Retinal pigment epithelial cell (primary cell): ENCODE results near the gene LZTS3.

ENCODE experiments used
- DNase-seq: peaks from one replicate; pipeline ENCODE4 v3.0.0-alpha.2; 2010; ENCODE audit warnings: low read depth
- H3K4me3 ChIP-seq: 2 replicates; pipeline ENCODE4 v1.5.1; 2011; ENCODE audit warnings: mild to moderate bottlenecking, low read length, control low read depth, moderate library complexity
- TF ChIP-seq, protein P1 (sequence below): conservative IDR thresholded peaks from 2 replicates; pipeline ENCODE4 v1.5.1; 2011; ENCODE audit warnings: low read depth, low read length, control low read depth, inconsistent platforms

The LZTS3 gene

DNA sequence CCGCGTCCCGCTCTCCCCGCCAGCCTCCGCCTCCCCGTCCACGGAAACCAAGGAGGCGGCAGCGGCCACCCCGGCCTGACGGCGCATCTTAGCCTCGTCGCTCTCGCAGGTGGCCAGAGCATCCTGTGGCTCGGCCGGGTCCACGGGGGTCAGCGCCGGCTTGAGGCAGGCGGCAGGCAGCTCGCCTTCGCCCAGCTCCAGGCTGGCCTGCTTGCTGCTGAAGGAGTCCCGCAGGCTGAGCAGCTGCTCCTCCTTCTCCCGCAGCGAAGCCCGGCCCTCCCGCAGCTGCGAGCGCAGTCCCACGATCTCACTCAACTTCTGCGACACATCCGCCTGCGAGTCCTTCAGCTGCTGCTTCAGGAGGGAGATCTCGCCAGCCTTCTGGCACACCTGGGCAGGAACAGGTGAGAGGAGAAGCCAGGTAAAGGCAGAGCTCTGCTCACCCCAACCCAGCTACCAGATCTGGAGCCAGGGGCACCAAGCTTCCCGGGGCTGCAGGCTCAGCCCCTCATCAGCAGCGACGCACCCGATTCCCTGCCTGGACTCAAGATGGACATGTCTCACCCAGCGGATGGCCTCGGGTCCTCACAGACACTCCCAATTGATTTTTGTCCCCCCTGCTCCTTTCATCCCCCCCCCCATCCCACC is 8.5 kb downstream of the LZTS3 start:
- H3K4me3 ChIP-seq, result no peak overlapping the region
- TF ChIP-seq, protein P1, sequence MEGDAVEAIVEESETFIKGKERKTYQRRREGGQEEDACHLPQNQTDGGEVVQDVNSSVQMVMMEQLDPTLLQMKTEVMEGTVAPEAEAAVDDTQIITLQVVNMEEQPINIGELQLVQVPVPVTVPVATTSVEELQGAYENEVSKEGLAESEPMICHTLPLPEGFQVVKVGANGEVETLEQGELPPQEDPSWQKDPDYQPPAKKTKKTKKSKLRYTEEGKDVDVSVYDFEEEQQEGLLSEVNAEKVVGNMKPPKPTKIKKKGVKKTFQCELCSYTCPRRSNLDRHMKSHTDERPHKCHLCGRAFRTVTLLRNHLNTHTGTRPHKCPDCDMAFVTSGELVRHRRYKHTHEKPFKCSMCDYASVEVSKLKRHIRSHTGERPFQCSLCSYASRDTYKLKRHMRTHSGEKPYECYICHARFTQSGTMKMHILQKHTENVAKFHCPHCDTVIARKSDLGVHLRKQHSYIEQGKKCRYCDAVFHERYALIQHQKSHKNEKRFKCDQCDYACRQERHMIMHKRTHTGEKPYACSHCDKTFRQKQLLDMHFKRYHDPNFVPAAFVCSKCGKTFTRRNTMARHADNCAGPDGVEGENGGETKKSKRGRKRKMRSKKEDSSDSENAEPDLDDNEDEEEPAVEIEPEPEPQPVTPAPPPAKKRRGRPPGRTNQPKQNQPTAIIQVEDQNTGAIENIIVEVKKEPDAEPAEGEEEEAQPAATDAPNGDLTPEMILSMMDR, result no peak
- DNase-seq, result no peak

DNA sequence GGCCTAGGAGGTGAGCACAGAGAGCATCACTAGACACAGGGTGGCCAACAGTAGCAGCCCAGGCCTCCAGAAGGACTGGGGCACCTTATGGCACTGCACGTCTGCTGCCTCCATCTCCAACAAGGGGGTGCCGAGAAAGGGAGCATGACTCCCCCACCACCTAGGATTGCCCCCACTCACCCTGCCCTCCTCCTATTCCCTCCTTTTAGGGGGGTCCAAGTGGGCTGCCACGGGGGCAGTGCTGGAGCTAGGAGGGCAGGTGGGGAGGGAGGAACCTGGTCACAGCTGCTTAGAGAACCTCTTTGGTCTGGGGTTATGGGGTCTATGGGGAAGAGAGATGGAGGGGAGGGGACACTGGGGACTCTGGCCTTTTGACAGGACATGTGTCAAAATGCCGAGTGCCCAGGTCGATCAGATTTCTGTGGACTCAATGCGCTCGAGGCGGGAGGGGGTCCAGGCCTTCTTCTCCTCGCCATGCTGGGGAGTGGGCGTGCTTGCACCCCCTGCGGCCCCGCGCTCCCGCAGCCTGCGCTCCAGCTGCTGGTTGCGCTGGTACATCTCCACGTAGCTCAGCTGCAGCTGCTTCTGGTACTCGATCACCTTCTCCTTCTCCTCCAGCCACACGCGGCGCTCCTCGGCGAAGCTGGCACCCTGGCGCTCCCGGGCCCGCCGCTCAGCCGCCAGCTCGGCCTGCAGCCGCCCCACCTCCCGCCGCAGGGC is 9.1 kb downstream of the LZTS3 start:
- no peak overlapping the region for H3K4me3 ChIP-seq
- no peak for DNase-seq
- TF ChIP-seq, protein P1, result no peak

DNA sequence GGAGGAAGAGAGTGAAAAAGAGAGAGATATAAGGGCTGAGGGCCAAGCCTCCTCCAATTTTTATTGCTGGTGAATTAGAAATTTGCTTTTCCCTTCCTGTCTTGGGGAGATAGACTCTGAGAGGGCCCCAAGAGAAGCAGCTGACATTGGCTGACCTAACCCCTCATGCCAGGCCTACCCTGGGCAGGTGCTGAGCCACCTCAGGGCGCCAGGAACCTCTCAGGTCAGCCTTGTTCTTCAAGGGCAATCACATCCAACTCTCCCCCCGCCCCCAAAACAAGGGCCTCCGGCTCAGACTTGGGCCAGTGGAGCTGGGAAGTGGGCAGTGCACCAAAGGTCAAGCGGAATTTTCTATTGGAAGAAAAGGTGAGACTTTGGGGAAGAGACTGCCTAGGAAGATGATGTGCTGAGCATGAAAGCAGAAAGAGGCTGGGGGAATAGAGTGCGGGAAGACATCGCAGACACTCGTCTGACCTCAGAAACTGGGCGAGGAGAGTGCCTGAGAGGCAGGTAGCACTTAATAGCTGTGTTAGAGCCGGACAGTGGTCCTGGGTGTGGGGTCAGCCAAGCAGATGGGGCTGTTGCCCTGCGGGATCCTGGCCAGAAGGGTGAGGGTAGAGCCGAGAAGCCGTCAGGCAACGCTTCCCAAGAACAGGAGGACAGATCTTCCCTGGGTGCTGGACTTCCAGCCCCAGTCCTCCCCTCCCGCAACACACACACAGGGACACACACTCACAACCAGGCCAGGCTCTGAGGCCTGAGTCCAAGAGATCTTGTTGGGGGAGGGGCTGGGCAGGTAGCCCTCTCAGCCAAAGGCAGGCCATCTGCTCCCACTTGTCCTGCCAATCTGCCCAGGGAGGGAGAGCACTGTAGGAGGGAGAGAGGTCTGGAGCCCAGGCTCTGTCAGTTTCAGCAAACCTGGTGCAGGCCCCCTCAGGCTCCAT is 10.0 kb downstream of the LZTS3 start:
- no peak for DNase-seq
- no peak overlapping the region for H3K4me3 ChIP-seq
- TF ChIP-seq, protein P1, result no peak

DNA sequence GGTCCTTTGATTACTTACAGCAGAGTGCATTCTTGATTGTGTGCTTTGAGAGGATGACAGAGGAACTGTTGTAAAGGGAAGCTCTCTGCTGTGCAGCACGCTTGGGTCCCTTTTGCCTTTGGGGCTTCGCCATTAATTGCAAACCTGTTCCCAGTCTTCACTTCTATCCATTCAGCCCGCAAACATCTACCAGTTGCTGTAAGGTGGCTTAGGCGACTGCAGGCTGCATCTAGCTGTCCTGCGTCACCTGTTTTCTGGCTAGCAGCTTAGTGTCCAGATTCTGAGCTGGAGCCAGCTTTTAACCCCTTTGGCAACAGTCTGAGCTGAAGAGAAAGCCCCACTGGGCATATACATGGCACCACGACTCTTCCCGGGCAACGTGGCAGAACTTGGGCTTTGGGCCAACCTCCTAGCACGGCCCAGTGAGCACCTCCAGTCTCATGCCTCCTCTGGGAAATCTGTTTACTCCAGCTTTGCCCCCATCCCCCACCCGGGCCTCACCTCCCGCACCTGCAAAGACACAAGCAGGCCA is 11.2 kb downstream of the LZTS3 start:
- no peak overlapping the region for H3K4me3 ChIP-seq
- DNase-seq, result no peak
- TF ChIP-seq, protein P1, result no peak

DNA sequence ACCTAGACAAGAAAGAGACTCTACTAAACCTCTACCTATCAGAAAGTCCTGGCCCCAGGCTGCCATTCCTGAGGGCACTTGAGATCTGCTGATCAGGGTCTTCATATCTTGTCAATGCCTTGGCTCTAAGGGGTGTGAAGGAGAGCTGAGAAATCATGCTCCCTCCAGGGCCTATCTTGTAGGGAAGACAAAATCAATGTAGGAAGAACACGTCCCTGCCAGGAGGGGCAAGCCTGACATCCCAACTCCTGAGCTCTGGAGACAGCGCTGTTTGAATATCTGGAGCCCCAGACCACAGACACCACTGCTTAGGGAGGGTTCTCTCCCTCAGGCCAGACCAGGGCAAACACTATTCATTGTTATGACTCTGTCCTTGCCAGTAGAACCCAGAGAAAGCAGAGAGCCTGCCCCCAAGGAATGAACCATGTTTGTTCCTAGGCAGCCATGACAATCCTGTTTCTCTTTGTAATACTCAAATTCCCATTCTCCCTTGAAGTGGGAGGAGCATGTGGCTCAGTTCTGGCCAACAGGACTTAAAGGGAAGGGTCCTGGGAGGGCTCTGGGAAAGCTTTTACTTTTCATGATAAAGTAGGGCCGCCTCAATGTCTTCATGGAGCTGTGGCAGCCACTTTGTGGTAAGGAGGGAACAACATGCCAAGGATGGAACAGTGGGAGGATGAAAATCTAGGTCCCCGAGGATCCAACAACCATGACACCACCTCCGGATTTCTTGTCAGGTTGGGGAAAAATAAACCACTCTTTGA is 11.9 kb downstream of the LZTS3 start:
- TF ChIP-seq, protein P1, result no peak
- H3K4me3 ChIP-seq, result no peak overlapping the region
- no peak for DNase-seq

DNA sequence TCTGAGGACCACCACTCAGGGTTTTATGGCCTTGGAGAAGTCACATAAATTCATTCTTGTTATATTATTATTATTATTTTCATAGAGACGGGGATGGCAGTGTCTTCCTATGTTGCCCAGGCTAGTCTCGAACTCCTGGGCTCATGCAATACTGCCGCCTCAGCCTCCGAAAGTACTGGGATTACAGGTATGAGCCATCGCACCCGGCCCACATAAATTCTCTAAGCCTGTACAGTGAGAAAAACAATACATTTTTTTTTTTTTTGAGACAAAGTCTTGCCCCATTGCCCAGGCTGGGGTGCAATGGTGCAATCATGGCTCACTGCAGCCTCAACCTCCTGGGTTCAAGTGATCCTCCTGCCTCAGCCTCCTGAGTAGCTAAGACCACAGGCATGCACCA is 12.9 kb downstream of the LZTS3 start:
- TF ChIP-seq, protein P1, result no peak
- DNase-seq, result no peak
- H3K4me3 ChIP-seq, result no peak overlapping the region
